NT2/D1 (cell line): ENCODE measurements around the gene EPHB2.

Experiments
- DNase-seq: peaks from one replicate; pipeline ENCODE4 v3.0.0-alpha.2; 2011; ENCODE audit warnings: low read depth, low spot score
- H3K27me3 ChIP-seq: 2 replicates; pipeline ENCODE4 v1.6.0; 2011; ENCODE audit warnings: mild to moderate bottlenecking; ENCODE audit not compliant: insufficient read length, insufficient read depth
- H3K36me3 ChIP-seq: 2 replicates; pipeline ENCODE4 v1.6.1; 2011; ENCODE audit warnings: mild to moderate bottlenecking, low read length, mixed read lengths; ENCODE audit not compliant: insufficient read depth, insufficient read length
- H3K4me1 ChIP-seq: 2 replicates; pipeline ENCODE4 v1.5.1; 2011; ENCODE audit not compliant: insufficient read depth, insufficient read length
- H3K4me3 ChIP-seq: 2 replicates; pipeline ENCODE4 v1.5.1; 2011; ENCODE audit warnings: low read depth; ENCODE audit not compliant: insufficient read length
- H3K9ac ChIP-seq: 2 replicates; pipeline ENCODE4 v1.6.0; 2011; ENCODE audit warnings: low read depth; ENCODE audit not compliant: insufficient read length
- H3K9me3 ChIP-seq: 2 replicates; pipeline ENCODE4 v1.5.1; 2011; ENCODE audit warnings: mild to moderate bottlenecking, low read length; ENCODE audit not compliant: insufficient read depth
- SUZ12 ChIP-seq: IDR thresholded peaks from 2 replicates; pipeline ENCODE4 v1.6.1; 2011; ENCODE audit not compliant: insufficient read length, insufficient read depth; ENCODE audit errors: extremely low read depth
- YY1 ChIP-seq: IDR thresholded peaks from 2 replicates; pipeline ENCODE4 v1.6.1; 2011; ENCODE audit not compliant: insufficient read length, insufficient read depth
- ZNF274 ChIP-seq: IDR thresholded peaks from 2 replicates; pipeline ENCODE4 v1.6.1; 2011; ENCODE audit warnings: mild to moderate bottlenecking, low read depth, low read length

Gene EPHB2

GRCh38 chr1:22918644-22919043, 208.0 kb downstream of the EPHB2 start:
- H3K36me3 ChIP-seq, result no peaks in the 10 kb centered on the region
- no peak for DNase-seq
- H3K27me3 ChIP-seq, result no peaks in the 10 kb centered on the region
- H3K4me3 ChIP-seq, result no peak overlapping the region
- TF ChIP-seq ZNF274 (no peak), YY1 (no peak), SUZ12 (no peak)
- peaks cover 4% of the 10 kb centered on the region for H3K4me1 ChIP-seq
- 0 out of 2 replicates have a peak, but pooled peaks cover 3% of the 10 kb centered on the region for H3K9me3 ChIP-seq
- H3K9ac ChIP-seq, result no peak overlapping the region

- peaks cover 4% of the 10 kb centered on the region for H3K4me1 ChIP-seq
- H3K9me3 ChIP-seq, result peaks cover 8% of the 10 kb centered on the region; the same call in 1 of the 2 replicates
- H3K9ac ChIP-seq, result no peak overlapping the region
- H3K36me3 ChIP-seq, result no peaks in the 10 kb centered on the region
- no peak overlapping the region for H3K4me3 ChIP-seq
- DNase-seq, result no peak
- TF ChIP-seq YY1 (no peak), ZNF274 (no peak), SUZ12 (no peak)
- no peaks in the 10 kb centered on the region for H3K27me3 ChIP-seq
These were observed 208.8 kb downstream of the EPHB2 start for GRCh38 chr1:22919341-22920025.

- Histone ChIP-seq H3K36me3 (no peaks in the 10 kb centered on the region), H3K9ac (no peak overlapping the region), H3K9me3 (peaks cover 8% of the 10 kb centered on the region; the same call in 1 of the 2 replicates), H3K4me1 (peaks cover 4% of the 10 kb centered on the region), H3K4me3 (no peak overlapping the region), H3K27me3 (no peaks in the 10 kb centered on the region)
- no peak for TF ChIP-seq ZNF274
- no peak for TF ChIP-seq SUZ12
- no peak for TF ChIP-seq YY1
- no peak for DNase-seq
These were observed 209.5 kb downstream of the EPHB2 start for GRCh38 chr1:22920026-22920733.

GRCh38 chr1:22920734-22921451, 210.3 kb downstream of the EPHB2 start:
- Histone ChIP-seq H3K9ac (no peak overlapping the region), H3K27me3 (no peaks in the 10 kb centered on the region), H3K9me3 (peaks cover 8% of the 10 kb centered on the region; the same call in 1 of the 2 replicates), H3K4me1 (no peaks in the 10 kb centered on the region), H3K36me3 (no peaks in the 10 kb centered on the region), H3K4me3 (no peak overlapping the region)
- TF ChIP-seq ZNF274, result no peak
- DNase-seq, result no peak

- Histone ChIP-seq H3K9me3 (peaks cover 8% of the 10 kb centered on the region; the same call in 1 of the 2 replicates), H3K27me3 (no peaks in the 10 kb centered on the region), H3K9ac (no peak overlapping the region), H3K36me3 (no peaks in the 10 kb centered on the region), H3K4me3 (no peak overlapping the region), H3K4me1 (no peaks in the 10 kb centered on the region)
- no peak for DNase-seq
- TF ChIP-seq ZNF274 (no peak), SUZ12 (no peak), YY1 (no peak)
These were observed 210.9 kb downstream of the EPHB2 start for GRCh38 chr1:22921452-22922126.

- DNase-seq, result no peak
- no peaks in the 10 kb centered on the region for H3K27me3 ChIP-seq
- peaks cover 8% of the 10 kb centered on the region; the same call in 1 of the 2 replicates for H3K9me3 ChIP-seq
- H3K9ac ChIP-seq, result no peak overlapping the region
- H3K36me3 ChIP-seq, result no peaks in the 10 kb centered on the region
- no peaks in the 10 kb centered on the region for H3K4me1 ChIP-seq
- no peak overlapping the region for H3K4me3 ChIP-seq
- TF ChIP-seq ZNF274 (no peak), YY1 (no peak), SUZ12 (no peak)
These were observed 212.0 kb downstream of the EPHB2 start for GRCh38 chr1:22922640-22923039.

GRCh38 chr1:22925111-22925510, 214.5 kb downstream of the EPHB2 start:
- H3K4me3 ChIP-seq, result no peak overlapping the region
- H3K36me3 ChIP-seq, result no peaks in the 10 kb centered on the region
- no peak overlapping the region for H3K9ac ChIP-seq
- DNase-seq, result no peak
- H3K9me3 ChIP-seq, result peaks cover 8% of the 10 kb centered on the region; the same call in 1 of the 2 replicates
- peaks cover 1% of the 10 kb centered on the region for H3K4me1 ChIP-seq
- H3K27me3 ChIP-seq, result no peaks in the 10 kb centered on the region
- TF ChIP-seq YY1, result no peak
- TF ChIP-seq SUZ12, result no peak
- no peak for TF ChIP-seq ZNF274
